HG03064 (cell line): ENCODE data around the gene TCF25.
"Not testable (repeated sequence)": the region's sequence is repeated elsewhere in the genome, so short reads cannot be mapped to it uniquely, and the experiment has no call there.

Experiments
- ATAC-seq: cut with Tn5 transposase; IDR thresholded peaks from one replicate; pipeline ENCODE4 v1.9.1; 2021; ENCODE audit warnings: low read depth; ENCODE audit not compliant: unreplicated experiment

TCF25 gene

GRCh38 chr16:89902980-89903379 lies 29.6 kb downstream of the TCF25 start:
- no peak for ATAC-seq

GRCh38 chr16:89903908-89904515 lies 30.6 kb downstream of the TCF25 start:
- ATAC-seq: no peak

GRCh38 chr16:89904606-89905510 lies 31.5 kb downstream of the TCF25 start:
- ATAC-seq: no peak

GRCh38 chr16:89905511-89906139 lies 32.2 kb downstream of the TCF25 start:
- ATAC-seq: no peak

- ATAC-seq: no peak
Measured at GRCh38 chr16:89906140-89907025, 33.0 kb downstream of the TCF25 start.

- no peak for ATAC-seq
Measured at GRCh38 chr16:89907055-89907814, 33.8 kb downstream of the TCF25 start.

GRCh38 chr16:89908236-89908635 lies 34.8 kb downstream of the TCF25 start:
- no peak for ATAC-seq

- ATAC-seq: no peak
Measured at GRCh38 chr16:89909777-89910716, 36.7 kb downstream of the TCF25 start.

GRCh38 chr16:89910717-89911354 lies 37.4 kb downstream of the TCF25 start:
- no peak for ATAC-seq

- ATAC-seq: no peak
Measured at GRCh38 chr16:89911375-89911774, 38.0 kb downstream of the TCF25 start.

- no peak for ATAC-seq
Measured at GRCh38 chr16:89912143-89912542, 38.8 kb downstream of the TCF25 start.

GRCh38 chr16:89912627-89913026 lies 39.2 kb downstream of the TCF25 start:
- ATAC-seq: no peak

- ATAC-seq: no peak
Measured at GRCh38 chr16:89913408-89914387, 40.3 kb downstream of the TCF25 start.

- ATAC-seq: not testable (repeated sequence)
Measured at GRCh38 chr16:89914642-89915285, 41.4 kb downstream of the TCF25 start.

- ATAC-seq: no peak
Measured at GRCh38 chr16:89915303-89916232, 42.2 kb downstream of the TCF25 start.
